ENCODE measurements around the gene ARID1B.

DNA sequence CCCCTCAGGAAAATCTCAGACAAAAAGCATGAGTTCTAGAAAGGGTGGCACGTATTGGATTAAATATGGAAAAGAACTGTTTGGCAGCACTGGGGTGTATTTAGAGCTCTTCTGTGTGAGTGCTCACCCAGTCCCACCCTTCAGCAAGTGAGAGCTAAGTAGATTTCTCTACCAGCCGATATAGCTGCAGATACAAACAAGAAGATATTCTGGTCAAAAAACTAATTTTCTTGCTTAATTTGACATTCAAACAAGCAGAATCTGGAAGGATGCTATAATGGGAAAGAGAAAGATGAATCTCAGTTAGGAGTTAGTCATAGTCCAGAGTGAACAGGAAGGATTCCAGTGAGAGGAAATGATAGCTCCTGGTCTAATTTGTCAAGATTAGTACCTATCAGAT is 314.1 kb downstream of the ARID1B start:
- TF ChIP-seq, protein P1, sequence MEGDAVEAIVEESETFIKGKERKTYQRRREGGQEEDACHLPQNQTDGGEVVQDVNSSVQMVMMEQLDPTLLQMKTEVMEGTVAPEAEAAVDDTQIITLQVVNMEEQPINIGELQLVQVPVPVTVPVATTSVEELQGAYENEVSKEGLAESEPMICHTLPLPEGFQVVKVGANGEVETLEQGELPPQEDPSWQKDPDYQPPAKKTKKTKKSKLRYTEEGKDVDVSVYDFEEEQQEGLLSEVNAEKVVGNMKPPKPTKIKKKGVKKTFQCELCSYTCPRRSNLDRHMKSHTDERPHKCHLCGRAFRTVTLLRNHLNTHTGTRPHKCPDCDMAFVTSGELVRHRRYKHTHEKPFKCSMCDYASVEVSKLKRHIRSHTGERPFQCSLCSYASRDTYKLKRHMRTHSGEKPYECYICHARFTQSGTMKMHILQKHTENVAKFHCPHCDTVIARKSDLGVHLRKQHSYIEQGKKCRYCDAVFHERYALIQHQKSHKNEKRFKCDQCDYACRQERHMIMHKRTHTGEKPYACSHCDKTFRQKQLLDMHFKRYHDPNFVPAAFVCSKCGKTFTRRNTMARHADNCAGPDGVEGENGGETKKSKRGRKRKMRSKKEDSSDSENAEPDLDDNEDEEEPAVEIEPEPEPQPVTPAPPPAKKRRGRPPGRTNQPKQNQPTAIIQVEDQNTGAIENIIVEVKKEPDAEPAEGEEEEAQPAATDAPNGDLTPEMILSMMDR (IDR thresholded peaks at IDR 0.05) = no peak
- TF ChIP-seq POLR2A (IDR thresholded peaks at IDR 0.05) = no peak
